H9 (cell line): ENCODE results near the gene PLXNB1. TPM values are rescaled to one million over a fixed set of nuclear protein-coding genes. Genes with fewer than 3 reads are reported as not detected.

Experiments used
- DNase-seq: peaks from one replicate; pipeline ENCODE4 v3.0.0-alpha.2; 2017
- H2AFZ ChIP-seq: one replicate; pipeline ENCODE4 v1.6.1; 2013; ENCODE audit warnings: mild to moderate bottlenecking, low read length, control low read depth, moderate library complexity
- H2AK5ac ChIP-seq: 2 replicates; pipeline ENCODE4 v1.6.1; 2013; ENCODE audit warnings: low read length, control low read depth, mixed read lengths; ENCODE audit not compliant: insufficient read length
- H2BK120ac ChIP-seq: one replicate; pipeline ENCODE4 v1.6.1; 2013; ENCODE audit warnings: low read depth, mild to moderate bottlenecking, low read length, control low read depth, inconsistent platforms; ENCODE audit not compliant: poor library complexity, severe bottlenecking
- H2BK12ac ChIP-seq: 2 replicates; pipeline ENCODE4 v1.6.1; 2013; ENCODE audit warnings: low read length, control low read depth, mixed read lengths, low read depth; ENCODE audit not compliant: insufficient read length
- H2BK15ac ChIP-seq: 2 replicates; pipeline ENCODE4 v1.6.1; 2013; ENCODE audit warnings: low read depth, low read length, control low read depth
- H2BK20ac ChIP-seq: one replicate; pipeline ENCODE4 v1.6.1; 2013; ENCODE audit warnings: low read depth, mild to moderate bottlenecking, low read length, control low read depth, inconsistent platforms; ENCODE audit not compliant: poor library complexity, severe bottlenecking
- H2BK5ac ChIP-seq: 2 replicates; pipeline ENCODE4 v1.6.1; 2013; ENCODE audit warnings: low read length, control low read depth, mixed read lengths; ENCODE audit not compliant: insufficient read length
- H3K14ac ChIP-seq: 2 replicates; pipeline ENCODE4 v1.6.1; 2013; ENCODE audit warnings: low read length, control low read depth; ENCODE audit not compliant: insufficient read depth
- H3K18ac ChIP-seq: 2 replicates; pipeline ENCODE4 v1.6.1; 2013; ENCODE audit warnings: low read depth, mild to moderate bottlenecking, mixed read lengths, low read length, control low read depth; ENCODE audit not compliant: insufficient read length
- H3K23ac ChIP-seq: 2 replicates; pipeline ENCODE4 v1.6.1; 2013; ENCODE audit warnings: low read length, control low read depth, mixed read lengths, low read depth; ENCODE audit not compliant: insufficient read length
- H3K23me2 ChIP-seq: 2 replicates; pipeline ENCODE4 v1.6.1; 2013; ENCODE audit warnings: low read depth, mild to moderate bottlenecking, mixed read lengths, low read length, control low read depth; ENCODE audit not compliant: insufficient read length, poor library complexity, severe bottlenecking
- H3K27ac ChIP-seq: 2 replicates; pipeline ENCODE4 v1.5.1; 2013; ENCODE audit warnings: low read length, control low read depth, mixed read lengths, low read depth; ENCODE audit not compliant: insufficient read length
- H3K27me3 ChIP-seq: 2 replicates; pipeline ENCODE4 v1.6.1; 2013; ENCODE audit warnings: low read length, control low read depth, inconsistent platforms; ENCODE audit not compliant: insufficient read depth
- H3K4ac ChIP-seq: 2 replicates; pipeline ENCODE4 v1.6.1; 2013; ENCODE audit warnings: low read depth, mild to moderate bottlenecking, control low read depth, inconsistent platforms, low read length, moderate library complexity
- H3K4me1 ChIP-seq: 2 replicates; pipeline ENCODE4 v1.6.1; 2013; ENCODE audit warnings: low read length, control low read depth, inconsistent platforms; ENCODE audit not compliant: insufficient read depth
- H3K4me2 ChIP-seq: 2 replicates; pipeline ENCODE4 v1.6.1; 2013; ENCODE audit warnings: low read length, control low read depth, mixed read lengths; ENCODE audit not compliant: insufficient read length, insufficient read depth
- H3K56ac ChIP-seq: 2 replicates; pipeline ENCODE4 v1.6.1; 2013; ENCODE audit warnings: low read depth, mild to moderate bottlenecking, mixed read lengths, low read length, control low read depth; ENCODE audit not compliant: insufficient read length
- H3K79me1 ChIP-seq: 2 replicates; pipeline ENCODE4 v1.6.1; 2013; ENCODE audit warnings: low read depth, mild to moderate bottlenecking, moderate library complexity, low read length, control low read depth, inconsistent platforms; ENCODE audit not compliant: insufficient read depth, poor library complexity, severe bottlenecking
- H3K79me2 ChIP-seq: 2 replicates; pipeline ENCODE4 v1.6.1; 2013; ENCODE audit warnings: low read length, control low read depth, inconsistent platforms; ENCODE audit not compliant: insufficient read depth
- H3K9ac ChIP-seq: 2 replicates; pipeline ENCODE4 v1.6.1; 2013; ENCODE audit warnings: low read length, control low read depth, mixed read lengths; ENCODE audit not compliant: insufficient read length; ENCODE audit errors: extremely low read depth
- H3K9me3 ChIP-seq: one replicate; pipeline ENCODE4 v1.6.1; 2013; ENCODE audit warnings: low read depth, low read length, inconsistent platforms; ENCODE audit not compliant: control insufficient read depth
- H3T11ph ChIP-seq: one replicate; pipeline ENCODE4 v1.6.1; 2013; ENCODE audit warnings: mild to moderate bottlenecking, low read length, control low read depth, inconsistent platforms
- H4K20me1 ChIP-seq: one replicate; pipeline ENCODE4 v1.6.1; 2013; ENCODE audit not compliant: control insufficient read depth, insufficient read length, insufficient read depth
- H4K5ac ChIP-seq: 2 replicates; pipeline ENCODE4 v1.6.1; 2013; ENCODE audit warnings: low read depth, mild to moderate bottlenecking, mixed read lengths, low read length, control low read depth; ENCODE audit not compliant: insufficient read length
- H4K8ac ChIP-seq: replicated peaks from 2 replicates; pipeline ENCODE4 v1.6.1; 2013; ENCODE audit warnings: low read length, control low read depth, mixed read lengths, low read depth; ENCODE audit not compliant: insufficient read length
- H4K91ac ChIP-seq: 2 replicates; pipeline ENCODE4 v1.6.1; 2013; ENCODE audit warnings: low read depth, mild to moderate bottlenecking, moderate library complexity, mixed read lengths, low read length, control low read depth; ENCODE audit not compliant: insufficient read length
- H3K27ac Mint-ChIP-seq, 3 experiments: 2 replicates in 2 of 3; 3 replicates in 1 of 3; pipeline ENCODE4 v1.8.0; 2020 to 2021; ENCODE audit warnings: mixed read lengths in 3 of 3, mild to moderate bottlenecking in 1 of 3, moderate library complexity in 1 of 3
- H3K27me3 Mint-ChIP-seq: 2 replicates; pipeline ENCODE4 v1.8.0; 2021; ENCODE audit warnings: low read depth, mild to moderate bottlenecking, moderate library complexity, mixed read lengths
- H3K36me3 Mint-ChIP-seq, 3 experiments: 2 replicates in 2 of 3; 3 replicates in 1 of 3; pipeline ENCODE4 v1.8.0; 2020 to 2021; ENCODE audit warnings: low read depth in 3 of 3, mixed read lengths in 3 of 3; ENCODE audit not compliant: insufficient read depth in 1 of 3
- H3K4me1 Mint-ChIP-seq, 2 experiments: 2 replicates each; pipeline ENCODE4 v1.8.0; 2020; ENCODE audit warnings: mixed read lengths in 2 of 2
- H3K4me3 Mint-ChIP-seq, 2 experiments: 2 replicates in 1 of 2; 3 replicates in 1 of 2; pipeline ENCODE4 v1.8.0; 2020 to 2021; ENCODE audit warnings: mild to moderate bottlenecking in 2 of 2, mixed read lengths in 2 of 2, moderate library complexity in 1 of 2
- H3K9me3 Mint-ChIP-seq, 2 experiments: 2 replicates in 1 of 2; 3 replicates in 1 of 2; pipeline ENCODE4 v1.8.0; 2020; ENCODE audit warnings: mild to moderate bottlenecking in 2 of 2, mixed read lengths in 2 of 2, moderate library complexity in 1 of 2
- WGBS: extraction: QIAGEN DNeasy Blood & Tissue Kit; methylation state at CpG from one replicate; pipeline ENCODE4 v1.1.7; 2013; ENCODE audit warnings: missing lambda C conversion rate, low lambda C conversion rate, mixed read lengths; ENCODE audit not compliant: insufficient read length; ENCODE audit errors: extremely low coverage; 5-methylcytosine and 5-hydroxymethylcytosine counted together
- total RNA-seq: library from RNA; stranded (reverse); gene quantifications from 2 replicates; pipeline ENCODE4 v1.2.1, GENCODE V29; 2021
- TF ChIP-seq, protein P1 (sequence below): fragments of 200-600 bp; sonication (generic); conservative IDR thresholded peaks from 3 replicates; pipeline ENCODE4 v1.8.0; 2021; ENCODE audit warnings: antibody characterized with exemption, mild to moderate bottlenecking

Gene PLXNB1
- total RNA-seq, 1 experiment from 2014 or later: 184 TPM

- no peak overlapping the region for H3K18ac ChIP-seq
- H4K91ac ChIP-seq: no peak overlapping the region
- H3K4me2 ChIP-seq: no peak overlapping the region
- no peak overlapping the region for H3K23ac ChIP-seq
- no peak for DNase-seq
- Mint-ChIP-seq H3K4me3 (peak overlapping the region in 1 of 2 experiments; percentile 27; a peak in 1 of 5 replicates), H3K27me3 (no peaks in the 10 kb centered on the region; the same call in 1 of the 2 replicates), H3K36me3 (peaks cover 15 to 32% (median 30%) of the 10 kb centered on the region in 3 experiments), H3K9me3 (no peaks in the 10 kb centered on the region; a peak in 1 of 5 replicates), H3K27ac (peak overlapping the region; percentile 28 to 88 (median 71); a peak in 3 of 7 replicates), H3K4me1 (peaks cover 29 to 41% of the 10 kb centered on the region in 2 experiments)
- H2BK120ac ChIP-seq: no peak overlapping the region
- no peak overlapping the region for H2BK12ac ChIP-seq
- no peak overlapping the region for H3K9ac ChIP-seq
- H2AFZ ChIP-seq: no peak overlapping the region
- H3K9me3 ChIP-seq: no peaks in the 10 kb centered on the region
- TF ChIP-seq, protein P1, sequence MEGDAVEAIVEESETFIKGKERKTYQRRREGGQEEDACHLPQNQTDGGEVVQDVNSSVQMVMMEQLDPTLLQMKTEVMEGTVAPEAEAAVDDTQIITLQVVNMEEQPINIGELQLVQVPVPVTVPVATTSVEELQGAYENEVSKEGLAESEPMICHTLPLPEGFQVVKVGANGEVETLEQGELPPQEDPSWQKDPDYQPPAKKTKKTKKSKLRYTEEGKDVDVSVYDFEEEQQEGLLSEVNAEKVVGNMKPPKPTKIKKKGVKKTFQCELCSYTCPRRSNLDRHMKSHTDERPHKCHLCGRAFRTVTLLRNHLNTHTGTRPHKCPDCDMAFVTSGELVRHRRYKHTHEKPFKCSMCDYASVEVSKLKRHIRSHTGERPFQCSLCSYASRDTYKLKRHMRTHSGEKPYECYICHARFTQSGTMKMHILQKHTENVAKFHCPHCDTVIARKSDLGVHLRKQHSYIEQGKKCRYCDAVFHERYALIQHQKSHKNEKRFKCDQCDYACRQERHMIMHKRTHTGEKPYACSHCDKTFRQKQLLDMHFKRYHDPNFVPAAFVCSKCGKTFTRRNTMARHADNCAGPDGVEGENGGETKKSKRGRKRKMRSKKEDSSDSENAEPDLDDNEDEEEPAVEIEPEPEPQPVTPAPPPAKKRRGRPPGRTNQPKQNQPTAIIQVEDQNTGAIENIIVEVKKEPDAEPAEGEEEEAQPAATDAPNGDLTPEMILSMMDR: no peak
- H3K27me3 ChIP-seq: no peaks in the 10 kb centered on the region
- peaks cover 4% of the 10 kb centered on the region; the same call in 1 of the 2 replicates for H3K4me1 ChIP-seq
- no peak overlapping the region for H2BK5ac ChIP-seq
- H3K56ac ChIP-seq: no peak overlapping the region
- no peaks in the 10 kb centered on the region for H3K79me1 ChIP-seq
- H2BK15ac ChIP-seq: no peak overlapping the region
- no peak overlapping the region for H3K14ac ChIP-seq
- H3K4ac ChIP-seq: no peak overlapping the region
- no peaks in the 10 kb centered on the region; the same call in 1 of the 2 replicates for H3K79me2 ChIP-seq
- no peak overlapping the region for H2AK5ac ChIP-seq
- H4K8ac ChIP-seq: no peak overlapping the region
- H2BK20ac ChIP-seq: no peak overlapping the region
- H3T11ph ChIP-seq: no peak overlapping the region
- WGBS: no CpG with 5 or more reads among the region's 1 CpG
- no peaks in the 10 kb centered on the region for H4K20me1 ChIP-seq
- H4K5ac ChIP-seq: no peak overlapping the region
- H3K27ac ChIP-seq: no peak overlapping the region
- H3K23me2 ChIP-seq: peaks cover 5% of the 10 kb centered on the region
Observed at GRCh38 chr3:48470286-48470685, 40.4 kb upstream of the PLXNB1 start.
